Heart left ventricle (tissue), 16 donors: ENCODE results near the gene LTBP4. TPM values are rescaled to one million over a fixed set of nuclear protein-coding genes. Genes with fewer than 3 reads are reported as not detected.
A peak's percentile ranks its signal among the peaks of the same experiment; 100 is the strongest.

ENCODE experiments used
- ATAC-seq, 4 donors: fragments of 200-7000 bp; cut with Tn5 transposase; one replicate each; pipeline ENCODE4 v1.9.1; 2020 to 2022; ENCODE audit warnings: moderate library complexity in 4 of 4, mild to moderate bottlenecking in 3 of 4, moderate number of reproducible peaks in 1 of 4
- DNase-seq, 5 donors: peaks; one replicate each; pipeline ENCODE4 v3.0.0-alpha.2; 2020
- H3K27ac ChIP-seq, 12 donors: fragments of 200-600 bp; sonication (generic) in 4 of 12; one replicate each; pipeline versions ENCODE4 v1.5.0 to v1.8.0; 2016 to 2022; ENCODE audit warnings: mild to moderate bottlenecking in 2 of 12
- H3K27me3 ChIP-seq, 9 donors: fragments of 200-600 bp; sonication (generic) in 2 of 9; one replicate each; pipeline versions ENCODE4 v1.5.1 to v1.8.0; 2016 to 2022; ENCODE audit warnings: mild to moderate bottlenecking in 3 of 9
- H3K36me3 ChIP-seq, 9 donors: fragments of 200-600 bp; sonication (generic) in 2 of 9; one replicate each; pipeline versions ENCODE4 v1.5.0 to v1.8.0; 2018 to 2022; ENCODE audit warnings: mild to moderate bottlenecking in 2 of 9
- H3K4me1 ChIP-seq, 12 donors: fragments of 200-600 bp; sonication (generic) in 4 of 12; one replicate each; pipeline versions ENCODE4 v1.5.0 to v1.8.0; 2016 to 2022; ENCODE audit warnings: mild to moderate bottlenecking in 3 of 12
- H3K4me3 ChIP-seq, 12 donors: fragments of 200-600 bp; sonication (generic) in 4 of 12; one replicate each; pipeline versions ENCODE4 v1.5.0 to v1.8.0; 2017 to 2022; ENCODE audit warnings: mild to moderate bottlenecking in 9 of 12, moderate library complexity in 4 of 12
- H3K9me3 ChIP-seq, 12 donors: fragments of 200-600 bp; sonication (generic) in 4 of 12; one replicate each; pipeline versions ENCODE4 v1.5.0 to v1.8.0; 2016 to 2022; ENCODE audit warnings: mild to moderate bottlenecking in 1 of 12
- POLR2A ChIP-seq, 2 donors: fragments of 450-650 bp; IDR thresholded peaks; one replicate each; pipeline ENCODE4 v1.6.1; 2017; ENCODE audit warnings: antibody characterized with exemption in 2 of 2, mild to moderate bottlenecking in 2 of 2, moderate library complexity in 2 of 2
- WGBS, 4 donors: extraction: QIAGEN DNeasy Blood & Tissue Kit in 2 of 4; methylation state at CpG; one replicate each; pipeline versions ENCODE4 v1.1.5 to v1.1.7; 2013 to 2018; 5-methylcytosine and 5-hydroxymethylcytosine counted together
- intact Hi-C, 10 donors: fragments of 100-400 bp; cut with DNase I; formaldehyde crosslinking; loops; one replicate each; pipeline versions ENCODE4 v1.11.1 to v1.14.2; 2022
- polyA plus RNA-seq, 2 donors: library from polyadenylated mRNA; stranded (reverse); fragments of 200-250 nt; gene quantifications; one replicate each; pipeline ENCODE4 v1.2.3, GENCODE V29; 2013
- total RNA-seq, 9 donors: library from RNA; depleted of rRNA in 2 of 9; stranded (reverse); fragments of >200 nt in 2 of 9; fragmentation: NEBNext Ultra II Directional in 3 of 9; extraction: Animal tissue kit (Norgen Biotek cat#: 25700) in 3 of 9; gene quantifications; one replicate each; pipeline versions ENCODE4 v1.1.0 to v1.2.4, GENCODE V29; 2016 to 2023
- TF ChIP-seq, protein P1 (sequence below), 12 donors: fragments of 200-600 bp; sonication (generic) in 4 of 12; IDR thresholded peaks; one replicate each; pipeline versions ENCODE4 v1.5.0 to v1.8.0; 2018 to 2022; ENCODE audit warnings: antibody characterized with exemption in 12 of 12, mild to moderate bottlenecking in 5 of 12
- donor health status: ischemic (EF 13 %, LVEDD 7.1; RV severe dilation, severe dysfunction).
- donor health status: healthy with polysubstance abuse.
- donor health status: DM: no; HTN: yes; CAD: no.
- donor health status: DM: no; HTN: no; CAD: no.
- donor health status: ischemic (EF 25% LVEDD 6.9; RV normal size, moderate dysfunction).
- donor health status: ischemic (EF 25% LVEDD 5.7; RV mildly dilated, moderate dysfunction).
- donor health status: healthy.
- donor health status: DM: yes; HTN: yes; CAD: no.
- donor health status: ischemic (EF 35%, LVEDD 5.7; RV mildly dilated, moderate dysfunction).
- donor health status: nonischemic (EF 11% LVEDD 7.7; RV severe dilation, severe dysfunction).
- donor health status: DM: yes; HTN: yes; CAD: no.
- donor health status: PGD.
- donor health status: ischemic (EF 29% LVEDD 5.4; RV normal size, mild dysfunction).
- donor health status: nonischemic (EF 23%, LVEDD 6.1; RV moderate dilation, normal function).

LTBP4 gene
- total and polyA plus RNA-seq, 11 donors, result 95.0 to 319 (median 172) TPM

DNA sequence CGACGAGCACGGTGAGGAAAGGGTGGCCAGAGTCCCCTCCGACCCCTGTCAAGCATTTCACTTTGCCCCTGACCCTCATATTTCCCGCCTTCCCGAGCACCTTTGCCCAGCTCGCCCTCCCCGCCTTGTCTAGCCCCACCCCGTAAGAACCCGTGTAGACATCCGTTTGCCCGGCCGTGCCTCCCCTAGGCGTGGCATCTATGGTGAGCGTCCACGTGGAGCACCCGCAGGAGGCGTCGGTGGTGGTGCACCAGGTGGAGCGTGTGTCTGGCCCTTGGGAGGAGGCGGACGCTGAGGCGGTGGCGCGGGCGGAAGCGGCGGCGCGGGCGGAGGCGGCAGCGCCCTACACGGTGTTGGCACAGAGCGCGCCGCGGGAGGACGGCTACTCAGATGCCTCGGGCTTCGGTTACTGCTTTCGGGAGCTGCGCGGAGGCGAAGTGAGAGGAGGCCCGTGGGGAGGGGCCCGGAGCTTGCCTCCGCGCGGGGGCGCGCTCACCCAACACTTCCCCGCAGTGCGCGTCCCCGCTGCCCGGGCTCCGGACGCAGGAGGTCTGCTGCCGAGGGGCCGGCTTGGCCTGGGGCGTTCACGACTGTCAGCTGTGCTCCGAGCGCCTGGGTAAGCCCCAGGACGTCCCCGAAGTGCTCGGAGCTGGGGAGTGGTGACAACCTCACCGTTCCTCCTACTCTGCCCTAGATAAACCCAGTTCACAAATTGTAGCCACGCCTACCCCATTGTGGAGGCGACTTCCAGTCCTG is 4.2 kb downstream of the LTBP4 start:
- TF ChIP-seq POLR2A (IDR thresholded peaks at IDR 0.05), result peak in 1 of 2 donors; percentile 46
- TF ChIP-seq, protein P1, sequence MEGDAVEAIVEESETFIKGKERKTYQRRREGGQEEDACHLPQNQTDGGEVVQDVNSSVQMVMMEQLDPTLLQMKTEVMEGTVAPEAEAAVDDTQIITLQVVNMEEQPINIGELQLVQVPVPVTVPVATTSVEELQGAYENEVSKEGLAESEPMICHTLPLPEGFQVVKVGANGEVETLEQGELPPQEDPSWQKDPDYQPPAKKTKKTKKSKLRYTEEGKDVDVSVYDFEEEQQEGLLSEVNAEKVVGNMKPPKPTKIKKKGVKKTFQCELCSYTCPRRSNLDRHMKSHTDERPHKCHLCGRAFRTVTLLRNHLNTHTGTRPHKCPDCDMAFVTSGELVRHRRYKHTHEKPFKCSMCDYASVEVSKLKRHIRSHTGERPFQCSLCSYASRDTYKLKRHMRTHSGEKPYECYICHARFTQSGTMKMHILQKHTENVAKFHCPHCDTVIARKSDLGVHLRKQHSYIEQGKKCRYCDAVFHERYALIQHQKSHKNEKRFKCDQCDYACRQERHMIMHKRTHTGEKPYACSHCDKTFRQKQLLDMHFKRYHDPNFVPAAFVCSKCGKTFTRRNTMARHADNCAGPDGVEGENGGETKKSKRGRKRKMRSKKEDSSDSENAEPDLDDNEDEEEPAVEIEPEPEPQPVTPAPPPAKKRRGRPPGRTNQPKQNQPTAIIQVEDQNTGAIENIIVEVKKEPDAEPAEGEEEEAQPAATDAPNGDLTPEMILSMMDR (IDR thresholded peaks at IDR 0.05), result peak in 6 of 12 donors; percentile 26 to 53 (median 38)
- ATAC-seq (peak in 3 of 4 donors; percentile 0 to 11 (median 7)), DNase-seq (peak; percentile 65 to 86 (median 78))
- Histone ChIP-seq H3K36me3 (peaks cover 0 to 3% (median 0%) of the 10 kb centered on the region in 9 donors), H3K4me3 (peak overlapping the region; percentile 8 to 96 (median 56)), H3K27ac (peak overlapping the region; percentile 61 to 95 (median 80)), H3K9me3 (no peaks in the 10 kb centered on the region), H3K27me3 (peaks cover 0 to 15% (median 0%) of the 10 kb centered on the region in 9 donors), H3K4me1 (peaks cover 0 to 78% (median 61%) of the 10 kb centered on the region in 12 donors)
- 5 to 10% (median 8%) methylated on average over 24 to 71 of the region's 71 CpGs for WGBS, 4 donors
- intact Hi-C loops, result loop anchor here in 5 of 10 donors (2.0 to 10.0 kb wide), 3 partner anchors 29 to 321 kb away; partner anchors contain the start of genes AKT2 (in 1 of the 5), BLVRB (in 1 of the 5) and SPTBN4 (in 1 of the 5)

DNA sequence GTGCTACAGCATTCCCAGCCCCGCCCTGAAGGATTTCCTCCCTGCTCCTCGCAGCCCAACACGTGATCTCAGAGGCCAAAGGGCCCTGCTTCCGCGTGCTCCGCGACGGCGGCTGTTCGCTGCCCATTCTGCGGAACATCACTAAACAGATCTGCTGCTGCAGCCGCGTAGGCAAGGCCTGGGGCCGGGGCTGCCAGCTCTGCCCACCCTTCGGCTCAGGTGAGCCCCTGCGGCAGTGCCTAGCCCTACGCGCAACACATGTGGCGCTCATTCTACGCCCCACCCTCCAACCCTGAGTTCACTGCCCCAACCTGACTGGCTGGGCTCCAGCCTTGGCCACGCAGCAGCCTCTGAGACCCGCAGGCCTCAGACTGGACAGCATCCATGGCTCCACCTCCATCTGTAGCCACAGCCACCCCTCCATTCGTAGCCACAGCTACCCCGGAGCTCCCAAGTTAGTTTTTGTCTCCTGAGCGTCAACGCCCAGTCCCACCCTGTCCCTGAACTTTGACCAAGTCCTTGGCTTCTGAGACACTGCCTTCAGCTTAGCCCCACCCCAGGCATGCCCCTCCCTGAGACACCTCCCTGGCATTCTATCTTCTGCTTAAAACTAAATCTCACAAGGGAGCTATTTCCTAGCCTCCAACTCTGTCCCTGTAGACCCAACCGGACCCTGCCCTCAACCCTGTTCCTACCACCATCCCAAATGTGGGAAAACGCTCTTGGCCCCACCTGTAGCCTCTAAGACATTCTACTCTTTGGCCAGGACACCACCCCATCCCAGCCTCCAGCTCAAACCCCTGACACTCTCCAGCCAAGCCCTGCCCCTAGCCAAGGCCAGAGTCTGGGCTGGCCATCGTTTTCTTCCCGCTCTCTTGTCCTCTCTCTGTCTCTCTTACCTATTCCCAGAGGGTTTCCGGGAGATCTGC is 6.4 kb downstream of the LTBP4 start:
- Histone ChIP-seq H3K27me3 (no peaks in the 10 kb centered on the region), H3K4me1 (peaks cover 0 to 73% (median 57%) of the 10 kb centered on the region in 12 donors), H3K36me3 (peaks cover 0 to 22% (median 0%) of the 10 kb centered on the region in 9 donors), H3K27ac (peak overlapping the region in 2 of 12 donors; percentile 3 to 9), H3K9me3 (no peaks in the 10 kb centered on the region), H3K4me3 (no peak overlapping the region)
- TF ChIP-seq POLR2A (IDR thresholded peaks at IDR 0.05), result no peak
- TF ChIP-seq, protein P1 (IDR thresholded peaks at IDR 0.05), result no peak
- intact Hi-C loops, result loop anchor here in 2 of 10 donors (10.0 kb wide), 2 partner anchors 143 to 323 kb away; partner anchors contain the start of genes AKT2 (in 1 of the 2), BLVRB (in 1 of the 2) and SPTBN4 (in 1 of the 2)
- ATAC-seq, result no peak
- WGBS, 4 donors, result 57 to 69% (median 60%) methylated on average over 26 to 31 of the region's 31 CpGs
- peak in 2 of 5 donors; percentile 31 to 51 for DNase-seq

DNA sequence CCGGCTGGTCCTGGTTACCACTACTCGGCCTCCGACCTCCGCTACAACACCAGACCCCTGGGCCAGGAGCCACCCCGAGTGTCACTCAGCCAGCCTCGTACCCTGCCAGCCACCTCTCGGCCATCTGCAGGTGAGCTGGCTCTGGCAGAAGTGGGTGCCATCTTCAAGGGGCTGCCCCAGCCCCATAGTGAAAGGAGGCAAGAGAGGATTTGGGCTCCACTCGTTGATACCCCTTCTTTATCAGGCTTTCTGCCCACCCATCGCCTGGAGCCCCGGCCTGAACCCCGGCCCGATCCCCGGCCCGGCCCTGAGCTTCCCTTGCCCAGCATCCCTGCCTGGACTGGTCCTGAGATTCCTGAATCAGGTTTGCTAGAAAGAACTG is 7.1 kb downstream of the LTBP4 start:
- Histone ChIP-seq H3K27ac (no peak overlapping the region), H3K9me3 (no peaks in the 10 kb centered on the region), H3K36me3 (peaks cover 0 to 28% (median 0%) of the 10 kb centered on the region in 9 donors), H3K27me3 (no peaks in the 10 kb centered on the region), H3K4me3 (no peak overlapping the region), H3K4me1 (peaks cover 0 to 68% (median 50%) of the 10 kb centered on the region in 12 donors)
- peak in 2 of 5 donors; percentile 16 to 34 for DNase-seq
- intact Hi-C loops, result loop anchor here in 2 of 10 donors (10.0 kb wide), 2 partner anchors 143 to 323 kb away; partner anchors contain the start of genes AKT2 (in 1 of the 2), BLVRB (in 1 of the 2) and SPTBN4 (in 1 of the 2)
- 86 to 92% (median 89%) methylated on average over 9 to 14 of the region's 14 CpGs for WGBS, 4 donors
- TF ChIP-seq, protein P1 (IDR thresholded peaks at IDR 0.05), result no peak
- ATAC-seq, result no peak
